T1000 (cell line): ENCODE data around the gene C2CD4B.

ENCODE experiments used
- DNase-seq: peaks from one replicate; lab custom pipeline; 2025; ENCODE audit warnings: mixed read lengths; lab: John Stamatoyannopoulos, UW

C2CD4B gene, protein sequence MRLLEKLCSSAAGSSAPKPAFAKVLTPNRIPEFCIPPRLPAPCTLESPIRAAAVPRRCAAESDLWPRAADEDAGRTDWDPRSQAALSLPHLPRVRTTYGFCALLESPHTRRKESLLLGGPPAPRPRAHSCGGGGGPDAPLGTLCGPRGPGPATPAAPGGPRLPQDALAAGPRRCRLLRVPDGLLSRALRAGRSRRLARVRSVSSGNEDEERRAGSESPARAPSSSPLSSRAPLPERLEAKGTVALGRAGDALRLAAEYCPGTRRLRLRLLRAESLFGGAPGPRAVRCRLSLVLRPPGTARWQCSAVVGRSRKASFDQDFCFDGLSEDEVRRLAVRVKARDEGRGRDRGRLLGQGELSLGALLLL

DNA sequence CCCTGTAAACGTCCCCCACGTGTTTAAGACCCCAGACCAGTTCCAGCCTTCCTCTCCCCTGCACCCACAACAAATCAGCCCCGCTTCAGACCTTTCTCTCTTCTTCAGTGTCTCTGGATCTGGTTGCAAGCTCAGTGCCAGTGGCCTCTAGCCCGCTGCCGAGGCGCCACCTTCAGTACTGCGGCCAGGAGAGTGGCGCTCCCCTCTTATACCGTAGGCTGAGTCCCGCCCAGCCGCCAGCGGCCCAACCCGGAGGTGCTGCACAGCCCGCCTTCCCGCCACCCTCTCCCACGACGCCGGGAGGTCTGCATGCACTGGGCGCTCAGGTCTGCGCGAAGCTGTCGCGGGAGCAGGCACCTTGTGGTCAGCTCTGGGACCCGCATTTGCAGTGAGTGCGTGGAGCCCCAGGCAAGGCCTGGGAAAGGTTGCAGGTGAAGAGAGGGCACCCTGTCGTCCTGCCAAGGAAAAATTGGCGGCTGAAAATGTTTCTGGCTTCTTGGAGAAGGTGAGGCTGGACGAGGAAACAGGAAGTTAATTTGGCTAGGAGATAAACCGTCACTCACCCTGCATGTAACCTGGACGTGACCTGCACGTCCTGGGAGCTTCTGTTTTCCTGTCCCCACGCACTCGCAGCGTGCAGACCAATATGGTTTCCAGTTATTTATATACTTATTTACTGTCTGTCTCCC lies at the start of gene C2CD4B:
C2CD4B (minus strand) TSS at position 182 of the 689 bp plus-strand sequence. CDS start 301 bp downstream, outside the sequence.
- no peak for DNase-seq

DNA sequence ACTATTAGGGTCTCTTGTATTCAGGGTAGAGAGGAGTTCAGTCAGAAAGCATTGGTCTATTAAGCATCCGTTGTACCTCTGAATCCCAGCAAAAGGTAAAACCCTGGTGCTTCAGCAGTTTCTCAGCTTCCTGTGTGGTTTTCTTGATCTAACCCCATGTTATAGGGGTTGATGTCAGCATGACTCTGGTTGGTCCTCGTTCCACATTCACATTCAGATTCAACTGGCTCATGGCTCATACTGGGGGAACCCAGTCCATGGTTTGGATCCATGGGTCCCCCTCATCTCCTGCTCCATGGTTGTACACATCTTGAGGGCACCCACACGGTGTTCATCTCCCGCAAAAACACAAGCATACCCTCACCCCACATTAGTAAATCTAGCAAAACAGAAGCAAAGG lies 47.7 kb upstream of the C2CD4B start:
- DNase-seq, result no peak

DNA sequence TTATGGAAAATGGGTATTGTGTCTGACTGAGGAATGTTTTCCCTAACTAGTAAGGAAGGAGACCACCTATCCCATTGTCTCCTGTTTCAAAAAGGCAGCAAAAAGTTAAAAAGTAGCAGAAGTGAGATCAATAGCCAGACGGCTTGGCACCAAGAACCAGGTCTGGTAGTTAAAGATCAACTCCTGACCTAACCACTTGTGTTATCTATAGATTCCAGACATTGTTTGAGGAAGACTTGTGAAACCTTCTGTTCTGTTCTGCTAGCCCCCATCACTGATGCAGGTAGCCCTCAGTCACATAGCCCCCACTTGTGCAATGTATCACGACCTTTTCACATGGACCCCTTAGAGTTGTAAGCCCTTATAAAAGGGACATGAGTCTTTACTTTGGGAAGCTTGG lies 46.3 kb upstream of the C2CD4B start:
- no peak for DNase-seq

DNA sequence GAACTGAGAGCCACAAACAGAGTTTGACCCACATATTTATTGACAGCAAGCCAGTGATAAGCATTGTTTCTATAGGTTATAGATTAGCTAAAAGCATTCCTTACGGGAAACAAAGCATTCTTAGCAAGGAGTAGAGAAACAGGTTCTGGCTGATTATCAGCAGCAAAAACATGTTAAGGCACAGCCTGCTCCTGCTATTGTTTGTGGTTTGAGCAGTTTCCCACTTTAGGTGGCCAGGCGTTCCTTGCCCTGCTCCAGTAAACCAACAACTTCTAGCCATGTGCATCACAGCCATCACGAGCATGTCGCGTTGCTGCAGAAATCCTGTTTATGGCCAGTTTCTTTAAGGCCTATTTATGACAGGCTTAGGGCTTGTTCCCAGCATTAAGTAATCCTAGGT lies 44.7 kb upstream of the C2CD4B start:
- DNase-seq, result no peak

DNA sequence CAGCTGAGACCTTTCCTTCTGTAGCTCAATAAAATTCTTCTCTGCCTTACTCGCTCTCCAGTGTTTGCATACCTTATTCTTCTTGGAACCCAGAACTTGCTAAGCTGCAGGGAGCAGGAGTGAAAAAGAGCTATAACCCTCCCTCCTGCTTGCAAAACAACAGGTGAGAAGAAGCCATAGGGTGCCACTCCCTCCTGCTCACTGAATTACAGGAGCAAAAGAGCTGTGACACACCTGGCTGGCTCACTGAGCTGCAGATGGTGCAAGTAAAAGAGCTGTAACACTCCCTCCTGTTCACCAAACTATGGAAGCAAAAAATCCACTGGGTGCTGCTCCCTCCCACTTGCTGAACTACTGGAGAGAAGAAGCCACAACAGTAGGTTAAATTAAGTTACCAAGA lies 44.2 kb upstream of the C2CD4B start:
- no peak for DNase-seq

DNA sequence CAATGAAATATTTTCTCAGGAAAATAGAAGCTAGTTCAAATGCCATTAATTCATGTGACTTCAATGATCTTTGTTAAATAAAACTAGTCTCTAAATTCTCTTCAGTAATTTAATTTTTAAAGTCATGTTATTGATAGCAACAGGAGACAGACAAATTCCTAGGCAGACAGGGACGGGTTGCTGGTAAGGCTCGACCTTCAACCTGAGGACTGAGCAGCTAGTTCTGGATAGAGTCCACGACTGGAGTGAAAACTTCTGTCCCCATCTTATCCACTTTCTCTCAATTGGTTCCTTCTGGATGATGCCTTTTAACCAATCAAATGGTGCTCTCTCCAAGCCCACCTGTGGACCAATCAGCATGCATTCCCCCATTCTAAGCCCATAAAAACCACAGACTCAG lies 43.8 kb upstream of the C2CD4B start:
- no peak for DNase-seq

DNA sequence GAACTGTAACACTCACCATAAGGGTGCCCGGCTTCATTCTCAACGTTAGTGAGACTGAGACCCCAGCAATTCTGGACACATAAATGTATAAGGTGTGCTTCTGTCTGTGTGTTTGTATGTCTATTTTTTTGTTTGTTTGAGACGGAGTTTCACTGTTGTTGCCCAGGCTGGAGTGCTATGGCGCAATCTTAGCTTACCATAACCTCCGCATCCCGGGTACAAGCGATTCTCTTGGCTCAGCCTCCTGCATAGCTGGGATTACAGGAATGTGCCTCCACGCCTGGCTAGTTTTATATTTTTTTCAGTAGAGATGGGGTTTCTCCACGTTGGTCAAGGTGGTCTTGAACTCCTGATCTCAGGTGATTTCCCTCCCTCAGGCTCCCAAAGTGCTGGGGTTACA lies 43.3 kb upstream of the C2CD4B start:
- no peak for DNase-seq

DNA sequence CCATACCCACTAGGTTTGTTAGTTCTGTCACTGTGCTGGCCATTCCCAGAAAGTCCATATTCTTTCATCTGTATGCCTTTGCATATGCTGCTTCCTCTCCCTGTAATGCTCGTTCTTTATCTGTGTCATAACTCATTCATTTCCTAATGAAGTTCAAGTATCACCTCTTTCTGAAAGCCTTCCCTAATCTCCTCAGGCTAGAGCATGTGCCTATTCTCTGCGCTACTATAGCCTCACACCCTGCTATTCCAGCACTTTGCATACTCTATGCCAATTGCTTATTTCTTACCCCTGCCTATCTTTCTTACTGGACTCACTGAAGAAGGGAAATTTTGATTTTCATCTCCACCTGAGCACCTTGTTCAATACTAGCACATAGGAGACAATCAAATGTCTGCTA lies 25.6 kb upstream of the C2CD4B start:
- no peak for DNase-seq

DNA sequence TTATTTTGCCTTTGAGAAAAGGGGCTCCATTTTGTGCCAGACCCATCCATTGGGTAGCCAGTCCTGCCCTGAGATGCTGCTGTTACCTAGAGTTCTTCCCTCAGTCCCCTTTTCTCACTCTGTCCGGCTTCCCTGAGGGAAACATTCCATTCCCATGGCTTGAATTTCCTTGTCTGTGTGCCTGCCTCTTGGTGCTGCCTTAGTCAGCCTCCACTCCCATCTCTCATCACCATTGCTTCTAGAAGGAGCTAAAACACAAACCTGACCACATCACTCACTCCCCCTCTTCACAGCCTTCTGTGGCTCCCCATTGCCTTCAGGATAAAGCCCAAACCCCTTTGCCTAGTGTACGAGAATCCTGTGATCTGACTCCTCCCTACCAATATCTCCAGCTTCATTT lies 25.2 kb upstream of the C2CD4B start:
- DNase-seq, result no peak

DNA sequence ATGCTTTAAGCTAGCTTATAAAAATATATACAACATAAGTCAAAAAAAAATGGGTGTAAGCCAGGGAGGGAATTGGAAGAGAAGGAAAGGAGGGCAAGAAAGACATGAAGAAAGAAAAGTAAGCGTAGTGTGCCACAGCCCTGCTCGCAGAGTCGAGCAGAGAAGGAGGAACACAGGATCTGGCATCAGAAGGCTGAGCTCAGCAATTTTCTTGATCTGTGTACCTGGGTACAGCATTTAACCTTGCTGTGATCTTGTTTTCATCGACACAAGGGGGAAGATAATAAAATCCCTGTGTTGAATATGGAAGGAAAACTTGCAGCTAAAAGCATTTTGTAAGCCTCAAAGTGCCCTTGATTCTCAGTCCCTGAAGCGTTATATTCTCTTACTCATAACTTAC lies 23.7 kb upstream of the C2CD4B start:
- DNase-seq, result no peak

DNA sequence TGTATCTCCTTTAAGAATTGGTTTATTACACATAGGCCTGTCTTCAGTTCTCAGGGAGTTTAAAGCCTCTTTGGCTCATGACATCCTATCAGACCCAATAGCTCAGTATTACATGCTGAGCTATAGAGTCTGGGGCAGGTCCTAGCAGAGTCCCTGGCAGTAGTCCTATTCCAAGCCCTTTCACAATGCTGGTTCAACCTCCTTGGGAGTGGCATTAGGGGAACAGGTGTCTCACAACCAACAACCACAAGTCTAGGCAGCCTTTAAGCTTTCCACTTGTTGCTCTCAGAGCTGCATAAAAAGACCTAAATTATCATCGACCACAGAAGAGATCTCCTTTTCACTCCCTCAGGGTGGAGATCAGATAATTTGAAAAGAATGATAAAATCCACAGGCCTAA lies 22.8 kb upstream of the C2CD4B start:
- no peak for DNase-seq

DNA sequence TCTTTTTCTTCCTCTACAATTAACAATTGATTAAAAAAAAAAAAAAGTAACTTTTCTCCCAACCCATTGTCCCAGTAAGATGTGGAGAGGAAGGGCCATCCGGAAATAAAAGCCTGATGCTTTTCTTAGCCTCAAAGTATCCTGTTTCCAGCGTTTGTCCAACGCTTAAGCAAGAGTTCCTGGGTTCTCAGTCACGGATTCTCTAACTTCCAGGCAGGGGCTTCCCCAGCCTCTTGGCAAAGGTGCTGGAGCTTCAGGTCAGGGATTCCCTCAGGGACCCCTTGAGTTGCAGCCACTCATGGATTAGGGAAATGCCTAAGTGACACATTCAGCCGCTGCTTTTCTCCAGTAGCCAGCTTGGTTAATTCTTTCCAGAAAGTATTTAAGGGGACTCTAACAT lies 22.3 kb upstream of the C2CD4B start:
- no peak for DNase-seq

DNA sequence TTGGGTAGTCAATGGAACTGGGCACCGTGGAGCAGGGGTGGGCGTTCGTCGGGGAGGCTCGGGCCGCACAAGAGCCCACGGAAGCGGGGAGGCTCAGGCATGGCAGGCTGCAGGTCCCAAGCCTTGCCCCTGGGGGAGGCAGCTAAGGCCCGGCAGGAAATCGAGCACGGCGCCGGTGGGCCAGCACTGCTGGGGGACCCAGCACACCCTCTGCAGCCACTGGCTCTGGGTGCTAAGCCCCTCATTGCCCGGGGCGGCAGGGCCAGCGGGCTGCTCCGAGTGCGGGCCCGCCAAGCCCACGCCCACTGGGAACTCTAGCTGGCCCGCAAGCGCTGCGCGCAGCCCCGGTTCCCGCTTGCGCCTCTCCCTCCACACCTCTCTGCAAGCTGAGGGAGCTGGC lies 21.5 kb upstream of the C2CD4B start:
- DNase-seq, result no peak

DNA sequence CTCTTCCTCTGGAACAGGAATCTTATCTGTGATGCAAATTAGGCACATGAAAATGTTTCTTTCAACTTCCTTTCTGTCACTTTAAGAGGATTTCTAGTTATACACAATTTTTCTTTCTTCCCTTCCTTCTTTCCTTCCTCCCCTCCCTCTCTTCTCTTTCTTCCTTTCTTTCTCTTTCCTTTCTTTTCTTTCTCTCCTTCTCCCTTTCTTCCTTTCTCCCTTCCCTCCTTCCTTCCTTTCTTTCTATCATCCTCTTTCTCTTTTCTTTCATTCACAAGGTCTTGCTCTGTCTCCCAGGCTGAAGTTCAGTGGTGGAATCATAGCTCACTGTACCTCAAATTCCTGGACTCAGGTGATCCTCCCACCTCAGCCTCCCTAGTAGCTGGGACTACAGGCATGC lies 18.0 kb upstream of the C2CD4B start:
- DNase-seq, result no peak

DNA sequence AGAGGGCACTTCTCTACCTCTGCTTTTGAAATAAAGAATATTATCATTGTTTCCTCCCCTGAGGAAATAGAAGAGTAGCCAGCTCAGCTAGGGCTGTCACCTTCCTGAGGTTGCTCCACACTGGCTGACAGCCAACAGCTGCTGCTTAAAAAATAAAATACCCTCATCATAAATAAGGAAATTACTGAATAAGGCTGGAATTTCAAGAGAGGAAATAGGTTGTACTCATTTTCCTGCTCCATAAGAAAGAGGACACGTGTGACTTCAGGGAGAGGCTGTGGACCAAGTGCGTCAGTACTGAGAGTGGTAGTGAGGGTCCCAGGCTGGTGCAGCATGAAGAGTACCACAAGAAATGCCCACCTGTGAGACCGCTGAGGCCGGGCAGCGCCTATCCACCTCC lies 8.1 kb upstream of the C2CD4B start:
- DNase-seq, result no peak

DNA sequence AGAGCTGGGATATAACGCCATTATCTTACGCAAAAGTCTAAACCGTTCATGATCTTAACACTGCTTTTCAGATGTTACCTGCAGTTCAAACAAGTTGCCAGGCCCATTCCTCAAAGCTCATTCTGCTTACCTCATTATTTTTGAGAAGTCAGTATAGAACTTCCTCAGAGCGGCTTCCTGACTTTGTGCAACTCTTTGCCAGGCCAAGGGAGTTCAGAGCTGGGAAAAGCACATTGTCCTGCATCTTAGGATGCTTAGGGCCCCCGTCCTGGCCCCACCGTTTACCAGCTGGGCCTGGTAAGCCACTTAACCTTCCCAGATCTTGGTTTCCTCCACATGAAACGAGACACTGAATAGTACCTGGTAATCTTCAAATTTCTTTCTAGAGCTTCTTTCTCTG lies 6.8 kb upstream of the C2CD4B start:
- no peak for DNase-seq

DNA sequence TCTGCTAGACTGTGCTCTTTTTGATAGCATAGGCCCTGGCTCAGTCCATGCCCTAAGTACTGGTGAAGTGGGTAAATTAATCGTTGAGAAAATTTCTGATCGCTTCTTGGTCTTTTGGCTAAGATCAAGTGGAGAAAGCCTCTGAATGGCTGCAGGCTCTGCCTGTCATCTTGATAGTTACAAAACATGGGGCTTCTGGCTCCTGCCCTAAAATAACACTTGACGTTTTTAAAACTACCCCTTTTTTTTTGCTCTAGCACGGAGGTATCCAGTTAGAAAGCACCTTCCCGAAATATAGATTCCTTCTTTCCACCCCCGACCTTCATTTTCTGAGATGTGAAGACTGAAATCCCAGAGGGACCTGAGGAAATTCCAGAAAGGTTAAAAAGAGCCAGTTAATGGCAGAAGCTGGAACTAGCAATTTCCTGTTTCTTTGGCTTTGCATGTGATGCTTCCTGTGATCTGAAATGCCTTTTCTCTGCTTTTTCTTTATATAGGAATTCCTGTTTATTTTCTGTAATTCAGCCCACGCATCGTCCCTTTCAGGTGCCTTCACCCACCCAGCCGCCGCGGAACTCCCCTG lies 799 bp upstream of the C2CD4B start:
- DNase-seq, result no peak

DNA sequence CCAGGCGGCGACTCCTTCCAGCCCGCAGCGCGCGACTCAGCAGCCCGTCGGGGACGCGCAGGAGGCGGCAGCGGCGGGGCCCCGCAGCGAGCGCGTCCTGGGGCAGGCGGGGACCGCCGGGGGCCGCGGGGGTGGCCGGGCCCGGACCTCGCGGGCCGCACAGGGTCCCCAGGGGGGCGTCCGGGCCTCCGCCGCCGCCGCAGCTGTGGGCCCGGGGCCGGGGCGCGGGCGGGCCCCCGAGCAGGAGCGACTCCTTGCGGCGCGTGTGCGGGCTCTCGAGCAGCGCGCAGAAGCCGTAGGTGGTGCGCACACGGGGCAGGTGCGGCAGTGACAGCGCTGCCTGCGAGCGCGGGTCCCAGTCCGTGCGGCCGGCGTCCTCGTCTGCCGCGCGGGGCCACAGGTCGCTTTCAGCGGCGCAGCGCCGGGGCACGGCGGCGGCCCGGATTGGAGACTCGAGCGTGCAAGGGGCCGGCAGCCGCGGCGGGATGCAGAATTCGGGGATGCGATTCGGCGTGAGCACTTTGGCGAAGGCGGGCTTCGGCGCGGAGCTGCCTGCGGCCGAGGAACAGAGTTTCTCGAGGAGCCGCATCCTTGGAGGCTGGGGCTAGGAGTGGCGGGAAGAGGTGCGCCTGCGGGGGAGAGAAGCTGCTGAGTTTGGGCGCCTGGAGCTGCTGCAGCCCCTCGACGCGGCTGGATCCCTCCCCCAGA lies 535 bp downstream of the C2CD4B start:
- DNase-seq, result no peak

DNA sequence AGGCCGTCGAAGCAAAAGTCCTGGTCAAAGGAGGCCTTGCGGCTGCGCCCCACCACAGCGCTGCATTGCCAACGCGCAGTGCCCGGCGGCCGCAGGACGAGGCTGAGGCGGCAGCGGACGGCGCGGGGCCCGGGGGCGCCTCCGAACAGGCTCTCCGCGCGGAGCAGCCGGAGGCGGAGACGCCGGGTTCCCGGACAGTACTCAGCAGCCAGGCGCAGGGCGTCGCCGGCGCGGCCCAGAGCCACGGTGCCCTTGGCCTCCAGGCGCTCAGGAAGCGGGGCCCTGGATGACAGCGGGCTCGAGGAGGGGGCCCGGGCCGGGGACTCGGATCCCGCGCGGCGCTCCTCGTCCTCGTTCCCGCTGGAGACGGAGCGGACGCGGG lies 1.1 kb downstream of the C2CD4B start:
- no peak for DNase-seq

DNA sequence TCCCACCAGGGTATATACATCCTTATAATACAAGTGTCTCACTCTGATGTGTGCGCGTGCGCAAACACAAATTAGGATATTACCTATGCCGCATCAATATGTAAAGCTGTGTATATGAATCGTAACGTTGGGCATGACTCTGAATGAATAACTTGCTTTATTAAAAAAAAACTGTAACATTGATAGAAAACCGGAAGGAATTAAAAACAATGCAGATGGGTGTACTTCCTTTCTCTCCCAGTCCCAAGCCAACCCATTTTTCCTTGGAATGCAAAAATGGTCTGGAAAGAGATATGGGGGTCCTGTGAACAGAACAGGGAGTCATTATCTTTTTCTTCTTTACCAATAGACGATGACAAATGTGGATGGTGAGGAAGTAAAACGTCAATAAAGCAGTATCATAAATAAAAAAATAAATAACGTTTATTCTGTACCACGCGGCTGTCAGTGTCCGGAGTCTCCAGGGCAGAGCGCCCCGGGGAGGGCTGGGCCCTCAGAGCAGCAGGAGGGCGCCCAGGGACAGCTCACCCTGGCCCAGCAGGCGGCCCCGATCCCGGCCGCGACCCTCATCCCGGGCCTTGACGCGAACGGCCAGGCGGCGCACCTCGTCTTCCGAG lies 1.6 kb downstream of the C2CD4B start:
- DNase-seq, result no peak

DNA sequence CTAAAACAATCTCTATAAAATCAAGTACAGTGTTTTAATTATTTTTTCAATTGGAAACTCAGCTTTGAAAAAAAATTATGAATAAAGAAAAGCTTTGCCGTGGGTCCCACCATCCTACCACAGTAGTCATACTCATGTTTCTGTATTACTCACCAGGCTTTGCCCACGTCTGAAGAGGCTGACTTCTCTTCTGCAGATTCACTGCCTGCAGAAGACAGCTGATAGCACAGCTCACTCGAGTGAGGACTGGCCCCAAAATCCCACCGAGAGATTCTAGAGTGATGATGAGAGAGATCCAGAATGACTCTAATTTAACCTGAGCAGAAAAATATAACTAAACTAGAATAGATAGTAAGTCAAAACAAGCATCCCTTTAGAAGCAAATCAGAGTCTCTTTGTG lies 11.9 kb downstream of the C2CD4B start:
- DNase-seq, result no peak

DNA sequence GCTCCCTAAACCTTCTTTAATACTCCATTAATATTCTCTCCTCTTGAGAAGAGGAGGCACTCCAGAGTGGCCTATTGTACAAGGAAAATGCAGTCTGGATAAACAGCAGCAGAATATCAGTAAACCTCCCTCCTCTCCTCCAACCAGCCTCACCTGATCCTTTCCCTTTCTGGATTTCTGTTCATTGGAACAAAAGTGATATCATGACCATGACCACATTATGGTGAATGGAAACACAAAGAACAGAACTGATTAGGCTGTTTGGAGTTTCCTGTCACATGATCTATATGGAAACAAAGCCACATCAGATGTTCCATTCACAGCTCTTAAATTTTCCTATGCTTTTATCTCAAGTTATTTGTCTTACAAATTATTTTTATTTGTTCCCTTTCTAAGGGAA lies 14.6 kb downstream of the C2CD4B start:
- no peak for DNase-seq
